GM04503 (cell line): ENCODE data around the gene PPAT.
"Not testable (repeated sequence)": the region's sequence is repeated elsewhere in the genome, so short reads cannot be mapped to it uniquely, and the experiment has no call there.

Experiments used
- DNase-seq: peaks from one replicate; pipeline ENCODE4 v3.0.0-alpha.2; 2012; ENCODE audit warnings: low read depth

PPAT gene

GRCh38 chr4:56435140-56435926 lies at the start of gene PPAT:
TSS of gene PPAT (minus strand) at chr4:56435615. CDS start at chr4:56435477, 138 bp downstream.
- peak; percentile 73 for DNase-seq

- no peak for DNase-seq
Measured at GRCh38 chr4:56480691-56481090, 45.3 kb upstream of the PPAT start.

- DNase-seq, result no peak
Measured at GRCh38 chr4:56477192-56477702, 41.8 kb upstream of the PPAT start.

GRCh38 chr4:56475917-56476316 lies 40.5 kb upstream of the PPAT start:
- no peak for DNase-seq

DNA sequence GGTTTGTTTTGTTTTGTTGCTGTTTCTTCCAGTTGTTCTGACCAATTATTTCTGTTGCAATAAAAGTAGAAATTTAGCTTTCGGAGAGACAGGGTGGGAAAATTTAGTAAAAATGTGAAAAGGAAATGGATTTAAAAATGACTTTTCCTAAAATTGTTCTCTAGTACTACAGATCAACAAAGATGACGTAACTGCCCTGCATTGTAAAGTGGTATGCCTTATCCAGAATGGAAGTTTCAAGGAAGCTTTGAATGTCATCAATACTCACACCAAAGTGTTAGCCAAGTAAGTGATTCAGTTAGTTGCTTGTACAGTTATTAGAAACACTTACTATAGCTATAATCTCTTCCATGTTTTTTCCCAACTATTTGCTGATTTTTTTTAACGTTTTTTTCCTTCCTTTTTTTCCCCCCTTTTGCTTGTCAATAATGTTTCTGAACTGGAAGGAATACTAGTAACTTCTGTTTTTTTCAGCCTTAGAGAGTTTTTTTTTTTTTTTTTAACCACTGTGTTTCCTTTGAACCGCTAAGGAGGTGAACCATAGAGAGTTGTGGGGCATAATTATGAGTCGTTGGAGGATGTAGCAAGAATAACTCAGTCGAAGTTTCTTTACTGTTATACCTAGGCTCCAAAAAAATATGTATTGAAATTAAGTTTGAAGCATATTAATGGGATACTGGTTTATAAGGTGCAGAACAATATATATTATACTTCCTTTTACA lies 34.2 kb upstream of the PPAT start:
- DNase-seq, result no peak

DNA sequence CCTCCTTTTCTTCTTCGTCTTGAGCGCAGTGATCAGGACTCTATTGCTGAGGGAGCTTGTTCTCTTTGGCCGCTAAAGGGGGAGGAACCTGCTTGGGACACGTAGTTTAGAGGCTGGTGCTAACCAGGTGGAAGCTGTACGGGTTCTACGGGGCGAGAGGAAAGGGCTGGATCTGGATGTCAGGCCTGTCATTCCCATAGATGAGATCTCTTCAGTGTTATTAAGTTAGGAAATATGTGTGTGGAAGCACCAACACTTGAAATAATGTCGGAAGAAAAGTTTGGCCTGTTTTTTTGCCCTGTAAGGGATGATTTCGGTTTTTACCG lies 32.6 kb upstream of the PPAT start:
- no peak for DNase-seq

DNA sequence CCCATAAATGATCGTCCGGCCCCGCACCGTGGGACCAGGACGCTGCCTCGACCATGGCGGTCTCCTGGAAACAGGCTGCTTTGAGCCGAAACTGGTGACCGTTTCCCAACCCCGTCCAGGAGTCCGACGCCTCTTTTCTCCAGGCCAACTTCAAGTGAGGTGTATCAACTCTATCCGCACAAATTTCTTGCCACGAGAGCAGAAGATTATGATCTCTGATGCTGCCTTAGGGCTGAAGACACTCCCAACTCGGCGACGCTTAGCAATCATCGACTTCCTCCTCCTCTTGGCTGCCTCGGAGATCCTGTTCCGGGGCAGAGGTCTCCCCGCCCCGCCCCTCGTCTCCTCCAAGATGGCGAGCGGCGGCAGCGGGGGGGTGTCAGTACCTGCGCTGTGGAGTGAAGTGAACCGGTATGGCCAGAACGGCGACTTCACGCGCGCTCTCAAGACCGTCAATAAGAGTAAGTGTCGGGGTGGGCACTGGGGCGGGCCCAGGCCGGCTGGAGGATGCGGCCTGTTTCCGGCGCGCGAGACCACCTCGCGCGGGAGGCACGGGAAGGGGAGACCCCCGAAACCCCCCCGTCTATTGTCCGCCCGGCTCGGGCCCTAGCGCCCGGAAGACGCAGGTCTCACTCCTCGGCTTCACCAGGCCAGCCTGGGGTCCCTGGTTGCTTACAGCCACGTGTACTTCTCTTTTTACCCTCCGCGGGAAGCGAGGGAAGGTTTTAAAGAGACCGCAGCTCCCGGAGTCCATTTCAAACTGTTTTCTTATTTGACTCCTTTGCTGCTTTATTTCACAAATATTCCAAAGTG lies 32.1 kb upstream of the PPAT start, which contains the start of gene SRP72:
Gene SRP72 (plus strand): TSS at position 334 of the 813 bp plus-strand sequence. CDS start 19 bp downstream, at position 353.
- peak; percentile 53 for DNase-seq

DNA sequence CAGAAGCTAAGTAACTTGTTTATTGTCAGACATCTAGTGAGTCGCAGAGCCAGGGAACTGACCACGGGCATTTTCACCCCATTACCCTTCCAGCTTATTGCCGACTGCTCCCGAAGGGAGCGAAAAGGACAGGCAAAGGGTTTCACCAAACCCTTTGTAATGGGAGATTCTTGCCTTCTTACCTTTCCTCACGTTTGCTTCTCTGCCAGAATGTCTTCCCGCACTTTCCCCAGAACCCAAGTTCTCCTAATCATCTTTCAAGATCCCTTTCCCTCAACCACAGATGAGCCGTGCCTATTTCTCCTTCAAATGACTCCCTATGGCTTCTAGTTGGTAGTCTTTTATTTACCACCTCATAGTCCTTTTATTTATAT lies 31.5 kb upstream of the PPAT start:
- DNase-seq, result no peak

- peak; percentile 73 for DNase-seq
Measured at GRCh38 chr4:56466296-56466761, 30.9 kb upstream of the PPAT start.

DNA sequence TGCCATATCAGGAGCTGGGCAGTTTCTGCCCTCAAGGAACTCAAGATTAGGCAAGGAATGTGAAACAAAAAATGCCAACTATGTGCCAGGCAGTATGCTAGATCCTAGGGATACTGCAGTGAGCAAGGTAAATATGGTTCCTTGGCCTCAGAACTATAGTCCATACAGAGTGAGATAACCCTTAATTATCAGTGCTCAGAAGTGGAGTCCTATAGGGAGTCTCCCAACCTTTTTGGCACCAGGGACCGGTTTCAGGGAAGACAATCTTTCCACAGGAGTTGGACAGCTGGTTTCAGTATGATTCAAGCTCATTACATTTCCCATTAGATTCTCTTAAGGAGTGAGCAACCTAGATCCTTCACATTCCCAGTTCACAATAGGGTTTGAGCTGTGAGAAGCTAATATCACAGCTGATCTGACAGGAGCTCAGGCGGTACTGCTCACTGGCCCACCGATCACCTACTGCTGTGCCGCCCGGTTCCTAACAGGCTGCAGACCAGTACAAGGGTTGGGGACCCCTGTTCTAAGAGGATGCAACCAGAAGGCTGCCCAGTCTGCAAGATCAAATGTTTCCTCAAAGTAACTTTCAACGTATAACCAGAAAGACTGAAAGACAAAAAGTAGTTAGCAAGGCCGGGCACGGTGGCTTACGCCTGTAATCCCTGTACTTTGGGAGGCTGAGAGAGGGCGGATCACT lies 30.3 kb upstream of the PPAT start:
- DNase-seq, result no peak

DNA sequence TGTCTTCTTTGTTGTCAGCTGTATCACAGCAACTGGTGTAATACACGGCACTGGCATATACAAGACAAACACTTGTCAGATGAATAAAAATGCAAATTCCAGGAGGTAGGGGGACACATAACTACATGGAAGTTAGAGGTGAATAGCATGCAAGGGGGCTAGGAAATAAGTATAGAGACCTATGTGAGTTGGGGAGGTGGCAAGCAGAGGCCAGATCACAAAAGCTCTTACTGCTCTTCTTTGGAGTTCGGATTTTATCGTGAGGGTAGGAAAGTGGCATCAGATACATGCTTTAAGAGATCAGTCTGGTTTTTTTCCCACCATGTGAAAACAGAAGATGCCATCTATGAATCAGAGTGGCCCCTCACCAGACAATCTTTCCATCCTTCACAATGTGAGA lies 29.2 kb upstream of the PPAT start:
- DNase-seq, result no peak

DNA sequence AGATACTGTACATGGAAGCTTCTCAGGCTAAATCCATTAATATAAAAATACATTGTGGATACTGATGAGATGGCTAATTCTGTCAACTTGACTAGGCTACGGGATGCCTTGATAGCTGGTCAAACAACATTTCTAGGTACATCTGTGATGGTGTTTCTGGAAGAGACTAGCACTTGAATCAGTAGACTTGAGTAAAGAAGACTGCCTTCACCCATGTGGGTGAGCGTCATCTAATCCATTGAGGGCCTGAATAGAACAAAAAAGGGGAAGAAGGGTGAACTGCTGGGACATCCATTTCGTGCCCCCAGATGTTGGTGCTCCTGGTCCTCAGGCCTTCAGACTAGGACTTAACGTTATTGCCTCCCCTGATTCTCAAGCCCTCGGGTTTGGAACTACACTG lies 28.3 kb upstream of the PPAT start:
- DNase-seq, result no peak

DNA sequence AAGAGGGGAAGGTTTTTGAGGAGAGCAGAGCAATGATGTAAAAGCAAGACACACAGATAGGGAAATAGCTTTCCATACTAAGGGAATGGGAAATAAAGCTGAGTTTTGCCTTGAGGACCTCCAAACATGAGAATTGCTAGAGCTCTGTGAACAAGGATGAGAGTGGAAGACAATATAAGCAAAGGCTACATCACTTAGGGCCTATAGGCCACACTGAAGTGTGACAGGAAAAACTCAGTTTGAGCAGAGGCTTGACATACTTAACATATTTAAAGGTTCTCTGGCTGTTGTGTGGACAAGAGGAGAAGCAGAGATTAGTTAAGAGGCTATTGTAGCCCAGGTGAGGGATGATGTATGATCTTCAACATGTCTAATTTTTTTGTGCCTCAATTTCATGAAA lies 26.7 kb upstream of the PPAT start:
- no peak for DNase-seq

DNA sequence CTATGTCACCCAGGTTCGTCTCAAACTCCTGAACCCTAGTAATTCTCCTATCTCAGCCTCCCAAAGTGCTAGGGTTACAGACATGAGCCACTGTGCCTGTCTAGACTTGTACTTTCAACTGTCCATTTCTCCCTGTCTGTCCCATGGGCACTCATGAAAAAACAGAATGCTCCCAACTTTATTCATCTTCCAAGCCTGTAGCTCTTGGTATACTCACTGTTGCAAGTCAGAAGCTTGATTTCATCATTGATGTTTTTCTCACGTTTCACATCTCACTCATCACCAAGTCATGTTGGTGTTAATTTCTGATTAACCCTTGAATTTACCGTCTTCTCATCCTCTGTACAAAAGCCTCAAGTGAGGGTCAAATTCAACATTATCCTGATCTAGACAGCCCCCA lies 24.7 kb upstream of the PPAT start:
- no peak for DNase-seq

DNA sequence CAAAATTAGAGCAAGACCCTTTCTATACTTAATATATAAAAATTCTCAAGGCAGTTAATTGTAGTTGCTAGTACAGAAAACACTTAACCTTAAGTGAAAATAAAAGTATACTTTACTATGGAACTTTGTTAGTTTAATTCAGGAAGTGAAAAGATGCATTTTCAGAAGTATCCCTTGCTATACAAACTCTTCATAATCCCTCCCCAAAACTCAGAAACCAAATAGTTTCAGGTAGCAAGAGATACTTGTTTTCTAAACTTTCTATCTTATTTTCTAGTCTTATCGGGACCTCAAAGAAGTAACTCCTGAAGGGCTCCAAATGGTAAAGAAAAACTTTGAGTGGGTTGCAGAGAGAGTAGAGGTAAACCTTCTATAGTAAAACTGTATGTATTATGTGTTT lies 14.9 kb upstream of the PPAT start:
- DNase-seq, result no peak

DNA sequence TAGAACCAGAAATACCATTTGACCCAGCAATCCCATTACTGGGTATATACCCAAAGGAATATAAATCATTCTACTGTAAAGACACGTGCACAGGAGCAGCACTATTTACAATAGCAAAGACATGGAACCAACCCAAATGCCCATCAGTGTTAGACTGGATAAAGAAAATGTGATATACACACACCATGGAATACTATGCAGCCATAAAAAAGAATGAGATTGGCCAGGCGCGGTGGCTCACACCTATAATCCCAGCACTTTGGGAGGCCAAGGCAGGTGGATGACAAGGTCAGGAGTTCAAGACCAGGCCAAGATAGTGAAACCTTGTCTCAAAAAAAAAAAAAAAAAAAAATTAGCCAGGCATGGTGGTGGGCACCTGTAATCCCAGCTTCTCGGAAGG lies 14.1 kb upstream of the PPAT start:
- DNase-seq, result not testable (repeated sequence)

GRCh38 chr4:56448301-56448700 lies 12.9 kb upstream of the PPAT start:
- DNase-seq, result no peak

- DNase-seq, result no peak
Measured at GRCh38 chr4:56445699-56446098, 10.3 kb upstream of the PPAT start.

DNA sequence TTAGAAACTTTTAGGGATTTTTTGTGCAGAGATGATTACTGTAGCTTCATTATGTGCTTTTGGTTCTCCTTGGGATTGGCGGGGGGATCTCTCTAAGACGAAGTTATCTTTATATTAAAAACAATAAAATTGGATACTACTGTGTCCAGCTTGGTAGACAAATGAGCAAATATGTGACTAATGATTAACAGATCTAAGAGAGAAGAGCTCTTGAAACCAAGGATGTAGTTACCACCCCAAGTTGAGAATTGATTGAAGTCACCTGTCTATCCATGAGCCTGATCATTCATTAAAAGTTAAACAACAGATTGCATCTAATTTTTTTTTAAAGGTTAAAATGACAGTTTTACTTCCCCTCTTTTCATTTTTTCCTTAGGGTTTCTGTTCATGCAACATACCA lies 9.3 kb upstream of the PPAT start:
- no peak for DNase-seq

DNA sequence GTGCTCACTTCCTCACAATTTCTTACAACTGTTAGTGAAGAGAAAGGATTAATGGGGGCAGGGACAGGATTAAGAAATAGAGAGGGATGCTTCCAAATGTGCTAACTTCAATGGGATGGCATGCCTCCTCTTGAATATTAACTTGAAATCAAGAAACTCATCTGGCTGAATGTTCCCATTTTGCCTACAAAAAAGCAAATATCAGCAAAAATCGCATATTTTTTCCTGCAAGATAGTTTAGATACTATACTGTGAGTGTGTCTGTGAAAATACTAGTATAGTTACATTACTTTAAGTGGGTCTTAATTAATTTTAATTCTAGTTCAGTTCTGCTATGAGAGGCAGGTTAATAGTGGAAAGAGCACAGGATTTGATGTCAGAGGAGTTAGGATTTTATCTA lies 5.6 kb upstream of the PPAT start:
- no peak for DNase-seq

DNA sequence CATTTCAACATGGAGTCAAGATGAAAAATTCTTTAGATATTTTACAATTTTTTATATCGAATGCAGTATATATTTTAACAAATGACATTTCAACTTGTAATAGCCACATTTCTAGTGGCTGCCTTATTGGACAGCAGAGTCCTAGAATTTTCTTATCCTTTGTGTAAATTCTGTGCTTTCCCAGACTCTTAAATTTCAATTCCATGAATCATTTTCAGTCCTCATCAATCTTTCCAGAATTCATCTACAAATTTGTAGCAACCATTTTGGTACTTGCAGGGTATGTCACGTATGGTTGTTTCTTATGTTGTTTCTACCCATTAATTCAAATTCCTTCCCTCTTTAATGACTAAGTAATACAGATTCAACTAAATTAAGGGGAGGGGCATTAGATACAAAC lies 3.4 kb upstream of the PPAT start:
- DNase-seq, result no peak

DNA sequence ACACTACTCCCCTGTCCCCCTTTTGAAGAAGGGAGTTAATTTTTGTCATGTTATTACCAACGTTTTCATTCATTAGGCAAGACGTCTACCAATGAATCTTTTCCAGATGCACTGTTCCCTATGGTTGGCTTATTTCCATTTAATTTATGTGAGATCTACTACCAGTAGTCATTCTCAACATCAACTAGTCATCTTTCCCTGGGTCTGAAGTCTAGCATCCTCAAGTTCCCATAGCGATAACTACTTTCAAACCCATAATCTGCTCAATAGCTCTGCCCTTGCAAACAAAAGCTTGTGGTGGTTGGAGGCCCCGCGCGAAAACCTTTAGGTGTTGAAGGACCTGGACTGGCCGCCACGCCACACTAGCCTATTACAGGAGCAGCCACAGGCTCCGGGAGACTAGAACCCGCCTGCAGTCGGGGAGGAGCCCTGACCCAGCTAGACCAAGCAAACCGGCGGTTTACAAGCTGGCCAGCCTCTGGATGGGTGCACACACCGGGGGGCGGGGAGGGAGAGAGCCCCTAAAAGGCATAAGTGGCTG lies 746 bp downstream of the PPAT start:
- DNase-seq, result peak; percentile 9
